ENCODE measurements around the gene PPA2.

- no peak for TF ChIP-seq CTCF (conservative IDR thresholded peaks at IDR 0.05 in 1 of 2, IDR thresholded peaks at IDR 0.05 in 1 of 2; ENCODE audit: low read depth in 1 of 2, low read length in 2 of 2)
- TF ChIP-seq EZH2 (IDR thresholded peaks at IDR 0.05; ENCODE audit: low read length, missing control alignments) = no peak
Measured at GRCh38 chr4:105455182-105455581, 18.7 kb downstream of the PPA2 start.

Measured in fibroblast of lung (primary cell).